IPS DF 4.7 (cell line): ENCODE measurements around the gene MMP11.

Experiments used
- DNase-seq: peaks from one replicate; pipeline ENCODE4 v3.0.0-alpha.2; 2013; ENCODE audit warnings: low spot score; ENCODE audit errors: extremely low read depth

MMP11 gene

DNA sequence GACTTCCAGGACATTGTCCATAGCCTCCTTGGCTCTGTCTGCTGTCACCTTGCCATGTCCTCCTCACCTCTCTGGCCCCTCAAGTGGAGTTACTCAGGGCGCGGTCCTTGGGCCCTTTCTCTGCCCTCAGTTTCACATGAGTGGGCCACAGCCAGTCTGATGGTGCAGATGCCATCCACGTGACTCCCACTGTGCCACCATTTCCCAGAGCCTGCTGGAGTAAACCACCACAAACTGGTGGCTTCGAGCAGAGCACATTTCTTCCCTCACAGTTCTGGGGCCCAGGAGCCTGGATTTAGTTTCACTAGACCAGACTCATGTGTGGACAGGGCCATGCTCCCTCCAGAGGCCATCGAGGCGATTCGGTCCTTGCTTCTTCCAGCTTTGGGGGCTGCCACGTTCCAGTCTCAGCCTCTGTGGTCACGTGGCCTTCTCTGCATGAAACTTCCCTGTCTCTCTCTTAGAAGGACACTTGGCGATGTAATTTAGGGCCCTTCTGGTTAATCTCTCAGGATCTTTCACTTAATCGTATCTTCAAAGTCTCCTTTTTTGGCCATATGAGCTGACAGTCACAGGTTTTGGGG, 28.7 kb downstream of the MMP11 start:
- no peak for DNase-seq

GRCh38 chr22:23801886-23802377, 29.3 kb downstream of the MMP11 start:
- no peak for DNase-seq

- DNase-seq, result no peak
These were observed 30.6 kb downstream of the MMP11 start for GRCh38 chr22:23803001-23803819.

- no peak for DNase-seq
These were observed 32.2 kb downstream of the MMP11 start for GRCh38 chr22:23804781-23805291.

GRCh38 chr22:23806837-23807236, 34.2 kb downstream of the MMP11 start:
- no peak for DNase-seq

DNA sequence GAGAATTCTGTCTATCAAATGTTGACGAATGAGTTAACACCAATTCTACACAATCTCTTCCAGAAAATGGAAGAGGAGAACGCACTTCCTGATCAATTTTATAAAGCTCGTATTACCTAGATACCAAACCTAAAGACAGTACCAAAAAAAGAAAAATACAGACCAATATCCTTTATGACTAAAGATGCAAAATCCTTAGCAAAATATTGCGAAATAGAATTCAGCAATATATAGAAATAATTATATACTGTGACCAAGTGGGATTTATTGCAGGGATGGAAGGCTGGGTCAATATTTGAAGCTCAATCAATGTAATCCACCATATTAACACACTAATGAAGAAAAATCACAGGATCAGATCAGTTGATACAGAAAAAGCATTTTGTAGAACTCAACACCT, 39.7 kb downstream of the MMP11 start:
- DNase-seq, result no peak

DNA sequence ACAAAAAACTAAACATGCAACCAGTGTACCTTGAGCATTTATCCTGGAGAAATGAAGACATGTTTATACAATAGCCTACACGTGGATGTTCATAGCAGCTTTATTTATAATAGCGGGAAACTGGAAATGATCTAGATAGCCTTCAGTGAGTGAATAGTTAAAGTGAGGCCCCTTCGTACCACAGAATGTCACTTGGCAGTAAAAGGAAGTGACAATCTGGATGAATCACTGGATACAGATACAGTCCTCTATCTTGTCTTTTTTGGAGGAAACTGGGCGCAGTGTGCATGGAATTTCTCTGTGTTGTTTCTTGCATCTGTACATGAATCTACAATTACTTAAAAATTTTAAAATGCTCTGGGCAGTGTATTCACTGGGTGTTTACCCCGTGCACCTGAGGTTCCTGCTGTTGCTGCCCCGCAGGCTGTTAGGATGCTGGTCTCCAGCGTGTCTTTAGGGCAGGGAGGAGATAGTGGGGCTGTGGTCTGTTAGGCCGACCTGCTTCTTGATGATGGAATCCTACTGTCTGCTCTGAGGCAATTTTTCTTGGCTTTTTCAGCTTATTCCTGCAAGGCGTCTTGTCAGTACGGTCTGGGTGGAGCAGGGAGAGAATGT, 43.0 kb downstream of the MMP11 start:
- no peak for DNase-seq

DNA sequence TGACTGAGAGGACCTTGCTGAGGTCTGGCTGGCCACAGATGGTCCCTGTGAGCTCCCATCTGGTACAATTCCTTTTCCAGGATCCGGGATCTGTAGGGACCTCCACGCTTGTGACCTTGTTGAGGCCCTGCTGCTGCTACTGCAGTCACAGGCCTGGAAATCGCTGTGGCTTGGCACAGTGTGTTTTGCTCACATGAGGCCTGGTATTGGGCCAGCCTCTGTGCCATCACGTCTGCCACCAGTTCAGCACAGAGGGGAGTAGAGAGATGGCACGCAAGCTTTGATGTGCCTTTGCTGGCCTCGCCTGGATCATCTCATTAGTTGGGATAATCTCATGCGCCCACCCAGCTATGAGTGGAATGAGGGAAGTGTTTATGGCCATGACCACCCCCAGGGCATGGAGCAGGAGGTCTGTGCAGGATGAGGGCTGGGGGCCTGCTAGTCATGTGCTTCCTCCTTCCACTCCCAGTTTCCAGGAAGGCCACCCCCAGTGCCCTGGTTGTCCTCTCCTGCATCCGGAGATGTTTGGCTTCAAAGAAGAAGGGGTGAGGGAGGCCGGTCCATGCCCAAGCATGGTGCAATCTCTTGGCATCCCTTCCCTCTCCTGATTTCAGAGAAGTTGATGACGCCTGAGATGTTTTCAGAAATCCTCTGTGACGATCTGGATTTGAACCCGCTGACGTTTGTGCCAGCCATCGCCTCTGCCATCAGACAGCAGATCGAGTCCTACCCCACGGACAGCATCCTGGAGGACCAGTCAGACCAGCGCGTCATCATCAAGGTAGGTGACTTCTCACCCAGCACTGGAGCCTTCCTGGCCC, 43.7 kb downstream of the MMP11 start:
- no peak for DNase-seq

- DNase-seq, result no peak
These were observed 44.5 kb downstream of the MMP11 start for GRCh38 chr22:23817146-23817545.

DNA sequence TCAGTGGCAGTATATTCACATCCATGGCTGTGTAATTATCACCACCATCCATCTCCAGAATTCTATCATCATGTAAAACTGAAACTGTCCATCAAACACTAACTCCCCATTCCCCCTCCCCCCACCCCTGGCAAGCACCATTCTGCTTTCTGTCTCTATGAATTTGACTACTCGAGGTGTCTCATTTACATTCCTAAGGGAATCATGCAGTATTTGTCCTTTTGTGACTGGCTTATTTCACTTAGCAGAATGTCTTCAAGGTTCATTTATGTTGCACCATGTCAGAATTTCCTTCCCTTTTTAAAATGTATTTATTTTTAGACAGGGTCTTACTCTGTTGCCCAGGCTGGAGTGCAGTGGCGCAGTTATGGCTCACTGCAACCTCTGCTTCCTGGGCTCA, 45.9 kb downstream of the MMP11 start:
- DNase-seq, result no peak

- no peak for DNase-seq
These were observed 48.1 kb downstream of the MMP11 start for GRCh38 chr22:23820748-23821211.

- DNase-seq, result no peak
These were observed 49.5 kb downstream of the MMP11 start for GRCh38 chr22:23822101-23822671.

DNA sequence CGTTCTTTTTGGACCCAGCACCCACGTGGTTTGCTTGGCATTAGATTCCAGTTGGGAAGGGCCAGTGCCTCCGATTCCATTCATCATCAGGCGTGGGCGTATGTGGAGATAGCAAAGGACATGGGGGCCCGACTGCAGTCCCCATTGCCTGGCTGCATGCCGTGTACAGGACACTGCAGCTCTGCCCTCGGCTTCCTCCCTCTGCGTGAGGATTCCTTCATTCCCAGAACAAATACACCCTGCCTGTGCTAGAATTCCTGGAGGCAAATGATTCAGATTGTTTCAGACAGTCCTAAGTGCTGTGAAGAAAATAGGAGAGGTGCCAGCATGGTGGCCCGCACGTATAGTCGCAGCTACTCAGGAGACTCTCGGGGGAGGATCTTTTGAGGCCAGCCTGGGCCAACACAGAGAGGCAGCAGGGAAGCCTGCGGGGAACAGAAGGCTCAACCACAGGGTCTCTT, 50.7 kb downstream of the MMP11 start:
- DNase-seq, result no peak

DNA sequence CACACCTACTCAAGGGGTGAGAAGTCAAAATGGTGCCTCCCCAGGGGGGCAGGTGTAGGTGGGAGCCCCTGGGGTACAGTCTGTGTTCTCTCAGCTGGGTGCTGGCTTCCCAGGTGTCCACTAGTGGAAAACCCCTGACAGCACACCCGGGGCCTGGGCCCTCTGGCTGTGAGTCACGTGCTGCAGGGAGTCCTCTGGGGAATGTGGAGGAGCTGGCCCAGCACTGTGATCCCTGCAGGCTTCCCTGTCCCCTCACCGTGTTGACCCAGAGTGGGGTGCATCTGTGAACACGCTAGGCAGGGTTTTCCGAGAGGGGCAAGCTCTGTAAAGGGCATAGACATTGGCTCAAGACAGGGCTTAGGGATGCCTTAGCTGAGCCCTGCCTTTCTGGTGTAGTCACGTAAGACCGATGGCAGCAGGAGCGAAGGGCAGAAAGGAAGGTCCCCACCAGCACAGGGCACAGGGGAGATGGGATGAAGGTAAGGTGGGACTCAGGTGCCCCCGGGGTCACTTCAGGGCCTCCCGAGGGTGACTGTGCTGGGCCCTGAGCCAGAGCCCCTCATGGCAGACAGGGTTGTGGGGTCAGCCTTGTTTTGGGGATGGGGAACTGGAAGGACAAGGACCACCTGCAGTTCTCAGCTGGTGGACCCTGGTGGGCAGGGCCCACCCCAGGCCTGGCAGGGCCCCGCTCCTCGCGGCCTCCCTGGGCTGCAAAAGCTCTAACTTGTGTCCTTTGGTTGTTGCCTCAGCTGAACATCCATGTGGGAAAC, 52.0 kb downstream of the MMP11 start:
- no peak for DNase-seq

DNA sequence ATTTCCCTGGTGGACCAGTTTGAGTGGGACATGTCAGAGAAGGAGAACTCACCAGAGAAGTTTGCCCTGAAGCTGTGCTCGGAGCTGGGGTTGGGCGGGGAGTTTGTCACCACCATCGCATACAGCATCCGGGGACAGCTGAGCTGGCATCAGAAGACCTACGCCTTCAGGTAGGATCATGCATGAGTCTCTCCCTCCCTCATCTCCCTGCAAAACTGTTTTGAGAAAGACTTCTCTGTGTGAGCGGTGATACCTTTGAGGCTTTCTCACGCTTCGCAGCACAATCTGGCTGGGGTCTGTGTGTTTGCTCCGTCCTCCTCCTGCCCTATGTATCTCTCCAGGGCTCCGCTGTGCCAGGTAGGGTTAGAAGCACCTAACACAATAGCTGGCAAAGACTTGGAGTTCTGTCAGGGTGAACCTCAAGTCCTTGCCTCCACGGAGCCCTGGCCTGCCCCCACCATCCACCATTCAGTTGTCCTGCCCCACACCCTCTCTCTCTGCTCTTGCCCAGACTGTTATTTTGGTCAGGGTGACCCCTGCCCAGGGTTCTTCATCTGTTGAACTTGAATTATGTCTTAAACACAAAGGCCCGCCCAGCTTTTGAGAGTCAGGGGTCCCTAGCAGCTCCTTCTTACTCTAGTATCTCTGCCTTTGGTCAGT, 52.7 kb downstream of the MMP11 start:
- no peak for DNase-seq

- DNase-seq, result no peak
These were observed 54.1 kb downstream of the MMP11 start for GRCh38 chr22:23826510-23827350.

DNA sequence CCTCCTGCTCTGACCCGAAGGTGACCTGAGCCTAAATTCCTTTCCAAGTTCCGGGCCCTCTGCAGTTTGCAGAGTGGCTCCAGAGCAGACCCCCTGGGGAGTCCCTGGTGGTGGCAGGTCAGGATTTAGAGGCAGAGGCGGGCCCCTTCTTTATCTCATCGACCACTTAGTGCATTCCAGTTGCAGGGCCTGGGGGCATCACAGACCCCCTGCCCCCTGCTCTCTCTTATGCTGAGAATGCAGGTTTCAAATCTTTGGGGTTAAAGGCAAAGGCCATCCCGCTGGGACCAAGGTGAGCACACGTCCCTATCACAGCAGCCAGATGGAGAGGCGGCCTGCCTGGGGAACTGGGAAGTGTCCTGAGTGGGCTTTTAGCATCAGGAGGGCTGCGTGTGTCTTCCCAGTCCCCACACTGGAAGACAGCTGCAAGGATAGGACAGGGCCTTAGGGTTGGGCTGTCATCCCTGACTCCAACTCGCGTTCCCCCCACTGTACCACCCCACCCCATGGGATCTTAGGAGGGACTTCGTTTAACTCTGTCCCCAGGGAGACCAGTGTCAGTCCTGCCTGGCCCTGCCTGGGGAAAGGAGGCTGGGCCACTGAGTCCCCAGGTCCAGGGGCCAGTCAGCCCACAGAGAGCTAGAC, 54.8 kb downstream of the MMP11 start:
- DNase-seq, result no peak
